Mucosa of stomach (tissue), 1 donor: ENCODE data around the gene RAB36.

Experiments used
- H3K27me3 ChIP-seq: one replicate; pipeline ENCODE4 v1.7.0; 2013; ENCODE audit warnings: mild to moderate bottlenecking, low read length; ENCODE audit not compliant: control insufficient read depth, insufficient read depth
- H3K36me3 ChIP-seq: one replicate; pipeline ENCODE4 v1.7.0; 2013; ENCODE audit warnings: low read length; ENCODE audit not compliant: control insufficient read depth, insufficient read depth
- H3K4me1 ChIP-seq: one replicate; pipeline ENCODE4 v1.7.0; 2013; ENCODE audit warnings: mild to moderate bottlenecking, low read length; ENCODE audit not compliant: control insufficient read depth, insufficient read depth
- H3K4me3 ChIP-seq: one replicate; pipeline ENCODE4 v1.7.0; 2013; ENCODE audit warnings: low read length
- H3K9ac ChIP-seq: one replicate; pipeline ENCODE4 v1.7.0; 2013; ENCODE audit warnings: mild to moderate bottlenecking, low read length, moderate library complexity
- H3K9me3 ChIP-seq: one replicate; pipeline ENCODE4 v1.7.0; 2013; ENCODE audit warnings: mild to moderate bottlenecking, low read length, moderate library complexity; ENCODE audit not compliant: control insufficient read depth
- donor health status: Pancreatic carcinoma.

The RAB36 gene

DNA sequence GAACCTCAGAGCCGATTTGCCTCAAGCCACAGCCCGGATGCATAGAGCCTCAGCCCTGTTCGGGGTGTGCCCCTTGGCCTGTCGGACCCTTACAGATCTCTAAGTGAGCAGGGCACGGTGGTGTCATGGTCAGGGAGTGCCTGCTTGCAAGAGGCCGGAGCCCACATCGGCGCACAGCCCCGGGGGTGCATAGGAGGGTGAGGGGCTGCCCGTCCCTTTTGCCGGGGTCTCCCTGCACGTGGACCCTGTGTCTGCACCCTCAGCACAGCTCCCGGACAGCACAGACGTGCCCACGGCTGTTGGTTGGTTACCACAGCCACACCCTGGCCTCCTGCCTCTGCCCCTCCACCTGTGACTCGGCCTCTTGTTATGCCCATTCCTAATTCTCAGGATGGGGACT, 6.5 kb downstream of the RAB36 start:
- H3K9me3 ChIP-seq, result no peaks in the 10 kb centered on the region
- H3K4me1 ChIP-seq, result peaks cover 7% of the 10 kb centered on the region
- H3K9ac ChIP-seq, result no peak overlapping the region
- H3K4me3 ChIP-seq, result no peak overlapping the region
- no peaks in the 10 kb centered on the region for H3K27me3 ChIP-seq
- H3K36me3 ChIP-seq, result no peaks in the 10 kb centered on the region

DNA sequence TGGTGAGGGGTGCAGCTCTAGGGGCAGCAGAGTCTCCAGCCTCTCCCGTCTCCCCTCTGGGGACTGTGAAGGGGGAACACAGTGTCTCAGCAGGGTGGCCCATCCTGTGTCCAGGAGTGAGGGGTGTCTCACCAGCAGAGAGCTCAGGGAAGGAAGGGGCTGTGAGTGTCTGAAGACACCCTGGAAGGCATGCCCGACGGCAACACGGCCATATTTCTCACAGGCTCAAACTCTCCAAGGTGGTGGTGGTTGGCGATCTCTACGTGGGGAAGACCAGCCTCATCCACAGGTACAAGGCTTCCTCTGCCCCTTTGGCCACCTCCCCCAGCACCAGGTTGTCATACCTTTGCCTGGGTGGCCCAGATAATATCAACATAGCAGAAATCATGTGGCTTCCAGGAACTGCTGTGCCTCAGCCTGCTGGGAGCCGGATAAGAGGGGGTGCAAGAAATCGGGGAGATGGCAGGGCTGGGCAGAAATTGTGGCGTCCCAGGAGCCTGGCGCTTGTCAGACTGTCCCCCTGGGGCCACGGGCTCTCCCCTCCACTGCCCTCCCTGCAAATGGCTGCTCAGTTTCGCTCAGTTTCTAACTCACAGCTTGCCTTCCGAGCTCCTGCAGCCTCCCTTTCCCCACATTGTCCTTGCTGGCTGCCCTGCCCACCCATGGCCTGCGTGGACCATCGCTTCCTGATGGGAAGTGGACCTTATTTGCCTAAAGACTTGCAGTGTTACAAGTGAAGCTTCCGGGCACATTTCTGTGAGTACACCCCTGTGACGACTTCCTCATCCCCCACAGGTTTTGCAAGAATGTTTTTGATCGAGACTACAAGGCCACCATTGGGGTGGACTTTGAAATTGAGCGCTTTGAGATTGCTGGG, 7.2 kb downstream of the RAB36 start:
- no peaks in the 10 kb centered on the region for H3K36me3 ChIP-seq
- no peak overlapping the region for H3K9ac ChIP-seq
- H3K4me3 ChIP-seq, result no peak overlapping the region
- H3K9me3 ChIP-seq, result no peaks in the 10 kb centered on the region
- no peaks in the 10 kb centered on the region for H3K27me3 ChIP-seq
- H3K4me1 ChIP-seq, result peaks cover 11% of the 10 kb centered on the region

DNA sequence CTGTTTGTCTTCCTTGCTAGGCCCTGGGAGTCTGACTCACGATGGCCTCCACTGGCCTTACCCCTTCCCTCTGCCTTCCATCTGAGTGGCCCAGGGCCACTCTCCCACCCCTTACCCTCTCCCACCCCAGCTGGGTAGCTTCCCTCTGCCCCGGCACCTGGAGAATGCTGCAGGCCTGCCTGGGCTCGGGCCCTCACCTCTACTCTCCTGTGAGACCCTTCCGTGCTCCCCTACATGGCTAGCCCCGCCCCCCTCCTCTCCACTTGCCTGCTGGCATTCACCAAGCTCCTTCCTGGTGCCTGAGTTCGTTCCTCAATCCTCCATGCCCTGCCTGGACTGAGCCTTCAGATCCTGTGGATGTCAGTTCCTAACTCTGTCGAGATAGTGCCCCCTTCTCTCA, 8.7 kb downstream of the RAB36 start:
- Histone ChIP-seq H3K9me3 (no peaks in the 10 kb centered on the region), H3K36me3 (no peaks in the 10 kb centered on the region), H3K4me1 (peaks cover 7% of the 10 kb centered on the region), H3K9ac (no peak overlapping the region), H3K27me3 (no peaks in the 10 kb centered on the region), H3K4me3 (no peak overlapping the region)

DNA sequence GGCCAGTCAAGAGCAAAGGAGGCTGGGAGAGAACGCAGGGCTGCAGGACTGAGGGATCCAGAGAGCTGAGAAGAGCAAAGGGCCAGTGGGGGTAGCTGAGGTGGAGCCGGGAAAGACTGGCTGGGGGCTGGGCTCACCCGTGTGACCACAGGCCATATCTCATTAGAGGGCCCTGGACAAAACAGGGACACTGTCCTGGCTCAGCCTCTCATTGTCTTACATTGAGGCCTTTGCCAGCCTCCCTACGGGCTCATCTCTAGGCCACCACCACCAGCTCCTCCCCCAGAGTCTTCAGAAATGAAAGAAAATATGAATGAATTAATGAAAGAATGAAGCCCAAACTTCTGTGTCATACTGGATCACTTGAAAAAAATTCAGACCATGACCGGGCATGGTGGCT, 9.2 kb downstream of the RAB36 start:
- no peaks in the 10 kb centered on the region for H3K36me3 ChIP-seq
- H3K9ac ChIP-seq, result no peak overlapping the region
- H3K4me1 ChIP-seq, result peaks cover 7% of the 10 kb centered on the region
- H3K27me3 ChIP-seq, result no peaks in the 10 kb centered on the region
- no peaks in the 10 kb centered on the region for H3K9me3 ChIP-seq
- no peak overlapping the region for H3K4me3 ChIP-seq

DNA sequence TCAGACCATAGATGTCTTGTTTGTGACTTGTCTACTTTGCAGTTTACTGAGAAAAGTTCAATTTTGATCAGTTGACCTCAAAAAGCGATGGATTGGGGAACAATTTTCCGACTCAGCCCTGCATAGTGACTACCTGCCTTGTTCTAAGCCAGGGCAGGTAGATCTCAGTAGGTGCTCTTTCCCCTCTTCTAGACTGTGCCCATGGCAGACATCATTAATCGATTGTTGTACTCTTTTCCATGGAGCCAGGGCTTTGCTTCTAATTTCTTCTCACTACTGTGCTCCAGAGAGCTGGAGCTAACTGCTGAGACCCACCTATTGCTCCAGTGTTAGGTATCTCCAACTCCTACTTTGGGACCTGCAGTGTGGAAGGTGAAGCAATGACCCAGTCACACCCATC, 9.9 kb downstream of the RAB36 start:
- Histone ChIP-seq H3K27me3 (no peaks in the 10 kb centered on the region), H3K9ac (no peak overlapping the region), H3K9me3 (no peaks in the 10 kb centered on the region), H3K36me3 (no peaks in the 10 kb centered on the region), H3K4me3 (no peak overlapping the region), H3K4me1 (peaks cover 7% of the 10 kb centered on the region)

DNA sequence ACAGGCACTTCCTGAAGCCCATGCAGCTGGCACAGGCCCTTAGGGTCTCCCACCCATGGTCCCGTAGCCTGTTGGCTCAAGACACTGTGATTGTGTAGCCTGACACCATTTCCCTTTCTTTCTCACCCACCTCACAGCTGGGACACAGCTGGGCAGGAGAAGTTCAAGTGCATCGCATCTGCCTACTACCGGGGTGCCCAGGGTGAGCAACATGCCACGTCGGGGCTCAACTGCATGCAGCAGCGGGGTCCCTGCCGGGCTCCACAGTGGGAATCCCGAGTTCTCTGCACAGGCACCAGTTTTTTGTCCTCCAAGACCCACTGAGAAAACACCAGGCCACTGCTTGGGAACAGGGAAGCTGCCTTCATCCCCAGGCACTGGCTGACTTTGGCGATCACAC, 10.6 kb downstream of the RAB36 start:
- Histone ChIP-seq H3K4me1 (peaks cover 7% of the 10 kb centered on the region), H3K9ac (no peak overlapping the region), H3K9me3 (no peaks in the 10 kb centered on the region), H3K27me3 (no peaks in the 10 kb centered on the region), H3K4me3 (no peak overlapping the region), H3K36me3 (no peaks in the 10 kb centered on the region)

DNA sequence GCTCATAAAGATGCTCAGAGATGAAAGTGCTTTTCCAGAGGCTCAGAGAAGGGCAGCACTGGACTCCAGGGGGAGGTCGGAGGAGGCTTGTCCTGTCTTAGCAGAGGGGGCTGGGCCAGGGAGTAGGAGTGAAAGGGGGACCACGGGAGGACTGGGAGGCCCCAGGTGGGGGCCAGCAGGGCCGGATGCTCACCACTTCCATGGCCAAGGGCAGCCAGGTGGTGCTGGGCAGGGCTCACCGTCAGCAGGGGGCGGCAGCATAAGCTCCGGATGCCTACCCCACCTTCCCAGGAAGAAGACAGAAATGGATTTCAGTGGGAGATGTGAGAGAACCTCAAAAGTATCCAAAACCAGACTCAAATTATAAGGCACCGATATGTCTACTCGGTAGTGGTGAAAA, 11.0 kb downstream of the RAB36 start:
- H3K27me3 ChIP-seq, result no peaks in the 10 kb centered on the region
- no peaks in the 10 kb centered on the region for H3K36me3 ChIP-seq
- H3K4me1 ChIP-seq, result peaks cover 7% of the 10 kb centered on the region
- H3K9me3 ChIP-seq, result no peaks in the 10 kb centered on the region
- no peak overlapping the region for H3K9ac ChIP-seq
- H3K4me3 ChIP-seq, result no peak overlapping the region

DNA sequence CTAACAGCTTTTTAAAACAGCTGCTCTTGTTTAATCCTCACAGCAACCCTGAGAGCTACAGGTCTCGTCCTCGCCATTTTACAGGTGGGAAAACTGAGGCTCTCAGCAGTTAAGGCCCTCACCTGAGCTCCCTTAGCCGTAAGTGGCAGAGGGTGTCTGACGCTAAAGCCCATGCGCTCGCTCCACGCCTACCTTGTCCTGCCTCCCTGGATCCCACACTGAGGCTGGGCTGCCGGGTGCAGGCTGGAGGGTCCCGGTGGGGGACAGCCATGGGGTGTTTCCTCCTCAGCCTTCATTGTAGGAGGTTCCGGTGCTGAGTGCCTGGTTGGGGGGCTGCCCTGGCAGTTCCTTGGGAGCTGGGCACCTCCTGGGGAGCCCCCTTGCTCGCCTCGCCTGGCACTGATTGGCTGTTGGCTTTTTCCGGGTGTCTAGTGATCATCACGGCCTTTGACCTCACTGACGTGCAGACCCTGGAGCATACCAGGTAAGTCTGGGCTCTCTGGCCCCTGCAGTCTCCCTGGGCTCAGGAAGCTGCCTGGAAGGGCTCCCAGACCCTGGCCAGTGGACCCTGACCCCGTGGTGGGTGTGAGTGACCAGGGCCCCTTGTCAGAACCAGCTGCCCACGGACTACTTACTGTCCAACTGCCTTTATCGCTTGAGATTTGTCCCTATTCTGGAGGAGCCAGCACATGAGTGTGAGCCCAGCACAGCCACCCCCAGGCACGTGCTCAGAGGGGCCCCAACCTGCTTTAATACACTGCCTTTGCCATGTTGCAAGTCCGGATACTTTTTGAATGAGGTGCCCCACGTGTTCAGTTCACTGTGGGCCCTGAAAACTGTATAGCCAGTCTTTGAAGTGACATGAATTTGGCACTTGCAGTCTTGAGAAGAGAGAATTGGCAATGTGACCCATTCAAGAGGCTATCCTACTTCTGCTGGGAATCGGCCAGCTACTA, 12.6 kb downstream of the RAB36 start:
- Histone ChIP-seq H3K9ac (no peak overlapping the region), H3K4me3 (no peak overlapping the region), H3K9me3 (no peaks in the 10 kb centered on the region), H3K4me1 (peaks cover 7% of the 10 kb centered on the region), H3K27me3 (no peaks in the 10 kb centered on the region), H3K36me3 (no peaks in the 10 kb centered on the region)

DNA sequence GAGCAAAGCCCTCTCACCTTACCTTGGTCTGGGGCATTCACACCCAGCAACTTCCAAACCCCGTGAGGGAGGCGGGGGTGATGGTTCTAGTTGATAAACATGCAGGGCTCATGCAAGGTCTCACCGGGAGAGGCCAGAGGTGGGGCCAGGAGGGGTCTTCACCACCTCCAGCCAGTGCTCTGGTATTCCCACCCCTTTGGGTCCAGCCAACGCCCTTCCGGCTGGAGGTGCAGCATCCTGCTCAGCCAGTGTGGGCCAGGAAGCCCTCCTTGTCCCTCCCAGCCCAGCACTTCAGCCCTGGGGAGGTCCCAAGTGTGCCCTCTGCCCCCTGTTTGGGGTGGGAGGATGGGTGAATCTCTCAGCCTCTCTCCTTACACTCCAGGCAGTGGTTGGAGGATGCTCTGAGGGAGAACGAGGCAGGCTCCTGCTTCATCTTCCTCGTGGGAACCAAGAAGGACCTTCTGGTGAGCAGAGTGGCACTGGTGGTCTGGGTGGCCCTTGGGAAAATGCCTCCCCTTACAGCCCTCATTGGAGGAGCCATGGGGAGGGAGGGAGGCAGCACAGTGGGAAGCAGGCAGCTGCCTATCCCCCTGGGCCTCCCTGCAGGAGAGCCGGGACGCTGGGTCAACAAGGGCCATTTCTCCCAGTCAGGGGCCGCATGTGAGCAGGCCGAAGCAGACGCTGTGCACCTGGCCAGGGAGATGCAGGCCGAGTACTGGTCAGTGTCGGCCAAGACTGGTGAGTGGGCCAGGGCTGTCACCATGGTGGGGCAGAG, 13.4 kb downstream of the RAB36 start:
- Histone ChIP-seq H3K4me3 (no peak overlapping the region), H3K4me1 (peaks cover 8% of the 10 kb centered on the region), H3K36me3 (no peaks in the 10 kb centered on the region), H3K9me3 (no peaks in the 10 kb centered on the region), H3K9ac (no peak overlapping the region), H3K27me3 (no peaks in the 10 kb centered on the region)

DNA sequence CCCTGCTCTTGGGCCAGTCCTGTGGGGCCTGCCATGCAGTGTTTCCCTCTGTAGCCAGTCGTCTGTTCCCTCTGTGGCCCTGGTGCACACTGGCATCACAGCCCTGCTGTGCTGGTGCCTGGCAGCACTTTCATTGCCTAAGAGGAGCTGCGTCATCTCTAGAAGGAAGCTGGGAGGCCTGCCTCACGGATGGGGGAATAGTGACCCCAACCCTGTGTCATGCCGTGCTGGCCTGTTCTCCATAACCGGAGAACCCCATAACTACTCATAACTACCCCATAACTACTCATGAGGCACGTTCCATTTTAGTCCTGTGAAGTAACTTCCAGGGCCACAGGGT, 14.0 kb downstream of the RAB36 start:
- Histone ChIP-seq H3K36me3 (no peaks in the 10 kb centered on the region), H3K4me3 (no peak overlapping the region), H3K9ac (no peak overlapping the region), H3K9me3 (no peaks in the 10 kb centered on the region), H3K4me1 (peaks cover 13% of the 10 kb centered on the region), H3K27me3 (no peaks in the 10 kb centered on the region)

DNA sequence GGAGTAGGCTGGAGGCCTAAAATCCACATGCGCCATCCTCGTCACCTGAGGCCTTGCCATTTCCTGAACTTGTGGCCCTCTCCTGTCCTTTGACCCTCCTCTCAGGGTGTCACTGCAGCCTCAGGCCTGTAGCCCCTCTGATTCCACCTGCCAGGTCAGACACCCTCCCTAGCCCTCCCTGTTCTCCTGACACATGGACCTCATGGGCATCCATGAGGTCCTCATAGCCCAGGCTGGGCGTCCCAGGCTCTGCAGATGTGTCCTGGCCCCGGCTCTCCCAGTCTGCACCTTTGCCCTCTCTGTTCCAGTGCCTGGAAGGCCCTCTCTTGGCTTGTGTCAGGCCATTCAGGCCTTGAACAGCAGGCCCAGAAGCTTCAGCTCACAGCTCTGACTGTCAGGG, 15.8 kb downstream of the RAB36 start:
- Histone ChIP-seq H3K9me3 (no peaks in the 10 kb centered on the region), H3K4me1 (peaks cover 13% of the 10 kb centered on the region), H3K27me3 (no peaks in the 10 kb centered on the region), H3K4me3 (no peak overlapping the region), H3K36me3 (no peaks in the 10 kb centered on the region), H3K9ac (no peak overlapping the region)

DNA sequence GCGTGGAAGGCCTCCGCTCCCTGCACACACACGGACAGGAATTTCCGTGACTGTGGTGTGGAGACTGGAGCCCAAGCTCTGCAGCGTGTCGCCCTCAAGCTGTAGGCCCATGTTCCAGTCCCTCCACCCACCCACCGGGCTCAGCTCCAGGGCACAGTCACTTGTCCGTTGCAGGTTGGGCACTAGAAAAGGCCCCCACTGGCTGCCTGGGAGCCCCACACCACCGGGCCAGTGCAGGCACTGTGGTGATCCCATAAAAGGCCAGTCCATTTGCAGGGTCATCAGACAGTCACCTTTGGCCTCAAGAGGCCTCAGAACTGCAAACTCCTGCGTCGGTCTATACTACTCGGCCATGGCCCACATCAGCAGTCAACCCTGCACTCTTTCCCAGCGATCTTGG, 16.3 kb downstream of the RAB36 start:
- no peak overlapping the region for H3K9ac ChIP-seq
- no peaks in the 10 kb centered on the region for H3K9me3 ChIP-seq
- H3K36me3 ChIP-seq, result no peaks in the 10 kb centered on the region
- H3K27me3 ChIP-seq, result no peaks in the 10 kb centered on the region
- H3K4me3 ChIP-seq, result no peak overlapping the region
- peaks cover 13% of the 10 kb centered on the region for H3K4me1 ChIP-seq
